HEK293 (cell line): Measurements from ENCODE around the gene RHBDL3.

ENCODE experiments used
- KLF10 ChIP-seq: fragments of 450-650 bp; IDR thresholded peaks from 2 replicates; pipeline ENCODE4 v1.5.1; 2018; ENCODE audit warnings: missing biosample characterization, mild to moderate bottlenecking, missing genetic modification characterization
- ZNF24 ChIP-seq: fragments of 450-650 bp; formaldehyde crosslinking; IDR thresholded peaks from 2 replicates; pipeline ENCODE4 v1.5.1; 2016; ENCODE audit warnings: missing biosample characterization, missing genetic modification characterization
- ZNF274 ChIP-seq, 2 experiments: fragments of 200-500 bp in 1 of 2; fragments of 450-650 bp in 1 of 2; sonication (Bioruptor generic) in 1 of 2; formaldehyde crosslinking in 1 of 2; IDR thresholded peaks; 2 replicates each; pipeline versions ENCODE4 v1.5.1 to v1.6.1; 2014 to 2016; ENCODE audit warnings: borderline replicate concordance in 1 of 2, inconsistent platforms in 1 of 2, low read length in 1 of 2, missing biosample characterization in 1 of 2, missing genetic modification characterization in 1 of 2
- TF ChIP-seq, protein P1 (sequence below): fragments of 450-650 bp; formaldehyde crosslinking; IDR thresholded peaks from 2 replicates; pipeline ENCODE4 v1.5.1; 2016; ENCODE audit warnings: missing biosample characterization, missing genetic modification characterization
- TF ChIP-seq, protein P2 (sequence below): fragments of 450-650 bp; formaldehyde crosslinking; IDR thresholded peaks from 2 replicates; pipeline ENCODE4 v1.5.1; 2016; ENCODE audit warnings: missing biosample characterization, missing genetic modification characterization, low read depth
- TF ChIP-seq, protein P3 (sequence below): fragments of 450-650 bp; formaldehyde crosslinking; IDR thresholded peaks from 2 replicates; pipeline ENCODE4 v1.5.1; 2016; ENCODE audit warnings: missing biosample characterization, missing genetic modification characterization

- TF ChIP-seq, protein P1, sequence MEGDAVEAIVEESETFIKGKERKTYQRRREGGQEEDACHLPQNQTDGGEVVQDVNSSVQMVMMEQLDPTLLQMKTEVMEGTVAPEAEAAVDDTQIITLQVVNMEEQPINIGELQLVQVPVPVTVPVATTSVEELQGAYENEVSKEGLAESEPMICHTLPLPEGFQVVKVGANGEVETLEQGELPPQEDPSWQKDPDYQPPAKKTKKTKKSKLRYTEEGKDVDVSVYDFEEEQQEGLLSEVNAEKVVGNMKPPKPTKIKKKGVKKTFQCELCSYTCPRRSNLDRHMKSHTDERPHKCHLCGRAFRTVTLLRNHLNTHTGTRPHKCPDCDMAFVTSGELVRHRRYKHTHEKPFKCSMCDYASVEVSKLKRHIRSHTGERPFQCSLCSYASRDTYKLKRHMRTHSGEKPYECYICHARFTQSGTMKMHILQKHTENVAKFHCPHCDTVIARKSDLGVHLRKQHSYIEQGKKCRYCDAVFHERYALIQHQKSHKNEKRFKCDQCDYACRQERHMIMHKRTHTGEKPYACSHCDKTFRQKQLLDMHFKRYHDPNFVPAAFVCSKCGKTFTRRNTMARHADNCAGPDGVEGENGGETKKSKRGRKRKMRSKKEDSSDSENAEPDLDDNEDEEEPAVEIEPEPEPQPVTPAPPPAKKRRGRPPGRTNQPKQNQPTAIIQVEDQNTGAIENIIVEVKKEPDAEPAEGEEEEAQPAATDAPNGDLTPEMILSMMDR (tag by site-specific recombination): no peak
- no peak for TF ChIP-seq ZNF24 (tag by site-specific recombination)
- no peak for TF ChIP-seq ZNF274 (IDR thresholded peaks at IDR 0.05; ENCODE audit: low read length)
- TF ChIP-seq ZNF274 (tag by site-specific recombination; IDR thresholded peaks at IDR 0.05; ENCODE audit: borderline replicate concordance): no peak
- TF ChIP-seq, protein P2, sequence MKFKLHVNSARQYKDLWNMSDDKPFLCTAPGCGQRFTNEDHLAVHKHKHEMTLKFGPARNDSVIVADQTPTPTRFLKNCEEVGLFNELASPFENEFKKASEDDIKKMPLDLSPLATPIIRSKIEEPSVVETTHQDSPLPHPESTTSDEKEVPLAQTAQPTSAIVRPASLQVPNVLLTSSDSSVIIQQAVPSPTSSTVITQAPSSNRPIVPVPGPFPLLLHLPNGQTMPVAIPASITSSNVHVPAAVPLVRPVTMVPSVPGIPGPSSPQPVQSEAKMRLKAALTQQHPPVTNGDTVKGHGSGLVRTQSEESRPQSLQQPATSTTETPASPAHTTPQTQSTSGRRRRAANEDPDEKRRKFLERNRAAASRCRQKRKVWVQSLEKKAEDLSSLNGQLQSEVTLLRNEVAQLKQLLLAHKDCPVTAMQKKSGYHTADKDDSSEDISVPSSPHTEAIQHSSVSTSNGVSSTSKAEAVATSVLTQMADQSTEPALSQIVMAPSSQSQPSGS: no peak
- TF ChIP-seq KLF10: no peak
- TF ChIP-seq, protein P3, sequence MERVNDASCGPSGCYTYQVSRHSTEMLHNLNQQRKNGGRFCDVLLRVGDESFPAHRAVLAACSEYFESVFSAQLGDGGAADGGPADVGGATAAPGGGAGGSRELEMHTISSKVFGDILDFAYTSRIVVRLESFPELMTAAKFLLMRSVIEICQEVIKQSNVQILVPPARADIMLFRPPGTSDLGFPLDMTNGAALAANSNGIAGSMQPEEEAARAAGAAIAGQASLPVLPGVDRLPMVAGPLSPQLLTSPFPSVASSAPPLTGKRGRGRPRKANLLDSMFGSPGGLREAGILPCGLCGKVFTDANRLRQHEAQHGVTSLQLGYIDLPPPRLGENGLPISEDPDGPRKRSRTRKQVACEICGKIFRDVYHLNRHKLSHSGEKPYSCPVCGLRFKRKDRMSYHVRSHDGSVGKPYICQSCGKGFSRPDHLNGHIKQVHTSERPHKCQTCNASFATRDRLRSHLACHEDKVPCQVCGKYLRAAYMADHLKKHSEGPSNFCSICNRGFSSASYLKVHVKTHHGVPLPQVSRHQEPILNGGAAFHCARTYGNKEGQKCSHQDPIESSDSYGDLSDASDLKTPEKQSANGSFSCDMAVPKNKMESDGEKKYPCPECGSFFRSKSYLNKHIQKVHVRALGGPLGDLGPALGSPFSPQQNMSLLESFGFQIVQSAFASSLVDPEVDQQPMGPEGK (tag by site-specific recombination): no peak
Measured at GRCh38 chr17:32356378-32356743, 90.7 kb downstream of the RHBDL3 start.
